GM21381 (cell line): ENCODE results near the gene PELI2.

Experiments used
- ATAC-seq: cut with Tn5 transposase; IDR thresholded peaks from one replicate; pipeline ENCODE4 v1.9.1; 2021; ENCODE audit warnings: mild to moderate bottlenecking, moderate library complexity; ENCODE audit not compliant: unreplicated experiment

Gene PELI2

GRCh38 chr14:56224691-56225681 lies 106.8 kb downstream of the PELI2 start:
- no peak for ATAC-seq

GRCh38 chr14:56235388-56235787 lies 117.2 kb downstream of the PELI2 start:
- ATAC-seq: no peak

GRCh38 chr14:56237398-56237797 lies 119.2 kb downstream of the PELI2 start:
- no peak for ATAC-seq

GRCh38 chr14:56241461-56241860 lies 123.2 kb downstream of the PELI2 start:
- no peak for ATAC-seq

- no peak for ATAC-seq
Measured at GRCh38 chr14:56243110-56243509, 124.9 kb downstream of the PELI2 start.

- ATAC-seq: no peak
Measured at GRCh38 chr14:56244138-56244789, 126.1 kb downstream of the PELI2 start.

GRCh38 chr14:56247495-56248200 lies 129.4 kb downstream of the PELI2 start:
- no peak for ATAC-seq

- ATAC-seq: no peak
Measured at GRCh38 chr14:56248442-56248841, 130.2 kb downstream of the PELI2 start.

- ATAC-seq: no peak
Measured at GRCh38 chr14:56261046-56261445, 142.8 kb downstream of the PELI2 start.

GRCh38 chr14:56262530-56262929 lies 144.3 kb downstream of the PELI2 start:
- ATAC-seq: no peak

- no peak for ATAC-seq
Measured at GRCh38 chr14:56268039-56268438, 149.8 kb downstream of the PELI2 start.

GRCh38 chr14:56268673-56269072 lies 150.5 kb downstream of the PELI2 start:
- no peak for ATAC-seq

GRCh38 chr14:56270921-56271320 lies 152.7 kb downstream of the PELI2 start:
- no peak for ATAC-seq

- no peak for ATAC-seq
Measured at GRCh38 chr14:56271970-56272369, 153.8 kb downstream of the PELI2 start.

GRCh38 chr14:56273155-56273554 lies 154.9 kb downstream of the PELI2 start:
- ATAC-seq: no peak

- no peak for ATAC-seq
Measured at GRCh38 chr14:56273951-56274350, 155.7 kb downstream of the PELI2 start.

GRCh38 chr14:56274556-56274955 lies 156.3 kb downstream of the PELI2 start:
- ATAC-seq: no peak

GRCh38 chr14:56276108-56276507 lies 157.9 kb downstream of the PELI2 start:
- no peak for ATAC-seq

- no peak for ATAC-seq
Measured at GRCh38 chr14:56278383-56278782, 160.2 kb downstream of the PELI2 start.

GRCh38 chr14:56280843-56281242 lies 162.6 kb downstream of the PELI2 start:
- ATAC-seq: no peak

- no peak for ATAC-seq
Measured at GRCh38 chr14:56282179-56282578, 164.0 kb downstream of the PELI2 start.
